ENCODE measurements around the gene CHRNA9.

The CHRNA9 gene

GRCh38 chr4:40347472-40347871, 12.3 kb downstream of the CHRNA9 start:
- DNase-seq: no peak

- DNase-seq: no peak
Measured at GRCh38 chr4:40348000-40348399, 12.9 kb downstream of the CHRNA9 start.

GRCh38 chr4:40349561-40350198, 14.5 kb downstream of the CHRNA9 start:
- DNase-seq: no peak

DNA sequence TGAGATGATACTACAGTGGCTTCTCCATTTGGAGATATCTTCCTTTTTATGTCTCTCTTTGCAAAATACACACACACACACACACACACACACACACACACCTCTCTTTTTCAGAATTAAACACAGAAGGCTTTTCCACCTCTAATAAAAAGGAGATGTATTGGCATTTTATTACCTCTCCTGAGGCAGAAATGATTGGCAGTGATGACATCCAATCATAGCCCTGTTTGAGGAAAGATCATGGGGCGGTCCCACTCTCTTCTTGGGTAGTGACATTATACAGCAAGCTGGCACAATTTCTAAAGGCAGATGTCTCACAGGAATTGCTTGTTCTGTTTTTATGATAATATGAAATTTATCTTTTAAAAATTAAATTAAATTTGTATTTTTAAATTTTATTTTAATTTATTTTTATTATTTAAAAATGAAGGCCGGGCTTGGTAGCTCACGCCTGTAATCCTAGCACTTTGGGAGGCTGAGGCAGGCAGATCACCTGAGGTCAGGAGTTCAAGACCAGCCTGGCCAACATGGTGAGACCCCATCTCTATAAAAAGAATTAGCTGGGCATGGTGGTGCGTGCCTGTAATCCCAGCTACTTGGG, 15.6 kb downstream of the CHRNA9 start:
- DNase-seq: no peak

- DNase-seq: no peak
Measured at GRCh38 chr4:40354158-40354557, 19.0 kb downstream of the CHRNA9 start.

DNA sequence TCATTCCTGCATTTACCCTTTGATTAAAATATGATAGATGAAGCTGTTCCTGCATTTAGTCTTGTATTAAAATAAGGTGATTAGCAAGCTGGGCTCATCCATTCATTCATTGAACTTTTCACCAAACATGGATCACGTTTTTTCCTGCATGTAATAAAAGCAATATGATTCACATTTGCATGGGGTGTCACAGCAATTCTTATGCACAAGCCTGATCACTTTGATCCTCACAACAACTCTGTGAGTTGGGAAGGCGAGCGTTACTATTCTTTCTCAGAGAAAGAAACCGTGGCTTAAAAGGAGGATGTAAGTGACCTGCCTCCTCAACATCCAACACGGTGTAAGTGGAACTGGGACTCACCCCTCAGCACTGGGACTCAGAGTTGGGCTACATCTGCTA, 20.0 kb downstream of the CHRNA9 start:
- DNase-seq: no peak

- no peak for DNase-seq
Measured at GRCh38 chr4:40357738-40358137, 22.6 kb downstream of the CHRNA9 start.

GRCh38 chr4:40361338-40361737, 26.2 kb downstream of the CHRNA9 start:
- no peak for DNase-seq

GRCh38 chr4:40363382-40363920, 28.3 kb downstream of the CHRNA9 start:
- DNase-seq: no peak

DNA sequence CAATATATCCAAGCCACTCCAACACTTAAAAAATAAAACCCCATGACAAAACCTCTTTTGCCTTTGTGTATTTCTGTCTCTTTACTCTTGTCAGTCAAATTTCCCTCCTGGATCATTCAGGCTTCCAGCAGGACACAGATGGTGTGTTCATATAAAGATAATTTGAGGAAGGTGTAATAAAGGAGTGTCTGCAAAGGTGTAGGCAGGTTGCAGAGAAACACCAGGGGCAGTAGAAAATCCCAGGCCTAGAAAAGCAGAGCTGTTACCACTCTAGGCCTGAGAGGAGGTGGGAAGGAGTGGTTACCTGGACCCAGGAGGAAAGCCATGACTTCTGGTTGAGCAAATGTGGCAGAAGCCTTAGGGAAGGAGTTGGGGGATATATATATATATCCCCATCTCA, 28.8 kb downstream of the CHRNA9 start:
- DNase-seq: no peak

DNA sequence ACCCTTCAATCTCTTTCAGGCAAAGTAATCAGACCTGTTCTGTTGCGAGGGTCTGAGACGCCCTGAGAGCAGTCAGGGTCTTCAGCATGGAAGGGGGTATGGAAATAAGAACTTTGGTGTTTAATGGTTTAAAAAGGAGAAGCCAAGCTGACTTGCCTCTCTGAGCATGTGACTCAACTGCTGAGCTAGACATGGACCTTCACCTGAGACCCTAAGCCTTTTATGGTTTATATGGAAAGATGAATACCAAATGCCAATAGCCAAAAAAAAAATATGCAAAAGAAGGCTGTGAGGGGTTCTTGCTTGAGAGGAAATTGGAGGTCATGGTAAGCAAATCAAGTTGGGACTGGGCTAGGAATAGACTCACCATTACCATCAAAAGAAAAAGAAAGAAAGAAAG, 30.6 kb downstream of the CHRNA9 start:
- no peak for DNase-seq

DNA sequence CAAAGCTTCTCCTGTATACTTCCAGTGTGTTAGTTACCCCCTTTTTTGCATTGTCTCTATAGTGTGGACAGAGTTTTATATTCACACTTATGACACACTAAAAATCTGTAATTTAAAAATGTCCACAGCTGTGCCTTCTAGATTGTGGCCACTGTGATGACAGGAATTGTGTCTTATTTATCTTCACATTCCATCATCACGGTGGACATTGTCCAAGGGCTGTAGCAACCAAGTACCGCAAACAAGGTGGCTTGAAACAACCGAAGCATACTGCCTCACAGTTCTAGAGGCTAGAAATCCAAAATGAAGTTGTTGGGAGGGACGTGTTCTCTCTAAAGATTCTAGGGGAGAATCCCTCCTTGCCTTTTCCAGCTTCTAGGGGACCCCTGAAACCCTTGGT, 32.3 kb downstream of the CHRNA9 start:
- DNase-seq: no peak

- no peak for DNase-seq
Measured at GRCh38 chr4:40369437-40370274, 34.5 kb downstream of the CHRNA9 start.

DNA sequence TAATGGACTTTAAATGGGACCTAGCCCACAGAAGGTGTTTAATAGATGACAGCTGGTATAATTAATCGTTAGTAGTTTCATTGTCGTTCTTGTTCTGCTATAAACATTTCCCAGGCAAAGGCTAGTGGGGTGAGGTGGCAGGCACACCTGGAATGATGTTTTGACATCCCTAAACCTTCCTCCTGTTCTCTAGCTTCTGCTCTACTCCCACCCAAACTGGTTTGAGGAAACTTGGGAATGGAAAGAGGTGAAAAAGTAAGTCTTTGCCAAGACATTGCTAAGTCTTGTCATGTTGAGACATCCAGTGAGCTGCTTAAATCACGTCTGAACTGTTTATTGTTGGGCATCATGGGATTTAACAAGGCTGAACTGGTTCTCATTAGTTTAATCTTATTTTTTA, 37.5 kb downstream of the CHRNA9 start:
- DNase-seq: no peak

GRCh38 chr4:40373636-40374035, 38.5 kb downstream of the CHRNA9 start:
- DNase-seq: no peak

DNA sequence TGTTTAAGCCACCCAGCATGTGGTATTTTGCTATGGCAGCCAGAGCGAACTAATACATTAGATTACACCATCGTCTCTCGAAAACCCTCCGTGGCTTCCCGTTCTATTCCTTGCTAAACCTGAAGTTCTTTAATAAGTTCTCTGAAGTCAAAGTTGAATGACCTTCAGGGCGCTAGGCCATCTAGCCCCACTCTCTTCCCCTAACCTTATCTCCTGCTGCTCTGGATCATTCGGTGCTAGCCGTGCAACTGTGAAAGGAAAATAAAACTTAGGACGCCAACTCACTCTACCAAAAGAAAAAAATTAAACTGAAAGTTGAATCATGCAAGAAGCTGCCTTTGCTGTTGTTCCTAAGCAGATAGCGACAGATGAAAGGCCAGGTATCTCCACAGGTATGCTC, 40.0 kb downstream of the CHRNA9 start:
- DNase-seq: no peak

- DNase-seq: no peak
Measured at GRCh38 chr4:40375620-40376019, 40.5 kb downstream of the CHRNA9 start.

GRCh38 chr4:40377512-40378365, 42.6 kb downstream of the CHRNA9 start:
- DNase-seq: no peak

DNA sequence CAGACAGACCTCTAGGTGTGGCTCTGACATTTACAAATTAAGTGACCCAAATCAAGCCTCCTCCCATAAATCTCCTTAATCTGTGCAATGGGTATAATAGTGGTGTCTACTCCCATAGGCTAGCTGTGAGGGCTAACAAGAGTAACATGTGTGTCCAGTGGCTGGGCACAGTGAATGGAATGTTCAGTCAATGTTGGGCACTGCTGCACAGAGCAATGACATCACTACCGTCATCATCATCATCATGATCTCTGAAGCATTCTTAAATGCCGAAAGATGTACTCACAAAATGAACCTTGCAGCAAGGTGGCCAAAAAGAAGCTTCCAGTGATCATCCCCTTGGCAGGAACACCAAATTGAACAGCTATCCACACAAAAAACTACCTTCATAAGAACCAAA, 43.5 kb downstream of the CHRNA9 start:
- DNase-seq: no peak

DNA sequence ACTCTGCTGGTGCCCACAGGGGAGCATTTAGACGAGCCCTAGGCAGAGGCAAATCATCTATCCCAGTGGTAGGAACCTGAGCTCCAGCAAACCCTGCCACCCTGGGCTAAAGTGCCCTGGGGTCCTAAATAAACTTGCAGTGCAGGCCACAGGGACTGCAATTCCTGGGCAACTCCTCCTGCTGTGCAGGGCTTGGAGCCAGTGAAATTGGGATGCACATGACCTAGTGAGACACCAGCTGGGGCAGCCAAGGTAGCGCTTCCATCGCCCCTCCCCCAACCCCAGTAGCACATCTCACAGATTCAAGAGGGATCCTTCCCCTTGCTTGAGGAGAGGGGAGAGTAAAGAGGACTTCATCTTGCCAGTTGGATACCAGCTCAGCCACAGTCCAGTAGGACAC, 44.1 kb downstream of the CHRNA9 start:
- no peak for DNase-seq

- DNase-seq: no peak
Measured at GRCh38 chr4:40380647-40381046, 45.5 kb downstream of the CHRNA9 start.

DNA sequence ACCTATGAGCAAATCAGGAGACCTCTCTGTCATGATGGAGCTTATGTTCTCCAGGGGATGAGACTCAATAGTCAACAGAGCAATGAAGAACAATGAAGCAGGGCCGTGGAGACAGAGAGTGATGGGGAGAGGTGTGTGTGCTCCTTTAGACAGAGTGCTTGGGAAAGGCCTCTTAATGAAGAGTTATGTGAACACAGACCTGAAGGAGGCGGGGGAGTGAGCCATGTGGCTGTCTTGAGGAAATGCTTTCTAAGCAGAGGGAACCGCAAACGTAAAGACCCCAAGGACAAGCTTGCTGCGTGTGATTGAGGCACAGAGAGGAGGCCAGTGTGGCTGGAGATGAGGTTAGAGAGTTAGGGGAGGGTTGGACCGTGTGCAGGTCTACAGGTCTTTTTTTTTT, 53.1 kb downstream of the CHRNA9 start:
- no peak for DNase-seq

DNA sequence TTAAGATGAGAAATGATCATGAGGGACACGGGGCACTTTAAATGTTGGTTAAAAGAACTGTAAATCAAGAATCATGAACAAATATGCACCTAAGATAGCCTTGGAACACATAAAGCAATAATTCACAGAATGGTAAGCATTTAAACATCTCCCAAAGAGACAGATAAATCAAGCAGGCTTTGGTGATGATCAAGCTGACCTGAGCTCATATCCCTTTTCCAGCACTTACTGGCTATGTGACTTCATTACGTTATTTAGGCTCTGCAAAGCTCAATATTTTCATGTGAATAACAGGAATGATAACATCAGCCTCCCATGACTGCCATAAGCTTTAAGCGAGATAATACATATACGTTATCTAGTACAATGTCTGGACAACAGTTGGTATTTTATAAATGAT, 54.9 kb downstream of the CHRNA9 start:
- no peak for DNase-seq
